ENCODE measurements around the gene PRND. TPM values are rescaled to one million over a fixed set of nuclear protein-coding genes. Genes with fewer than 3 reads are reported as not detected.
"Not testable (repeated sequence)": the region's sequence is repeated elsewhere in the genome, so short reads cannot be mapped to it uniquely, and the experiment has no call there.

Gene PRND
- total RNA-seq, 1 experiment from 2014 or later: not detected

GRCh38 chr20:4772132-4772531 is 50.4 kb downstream of the PRND start:
- Histone ChIP-seq H4K20me1 (ENCODE audit: insufficient read depth) (no peaks in the 10 kb centered on the region), H3K27me3 (ENCODE audit: insufficient read depth, low read depth) (no peaks in the 10 kb centered on the region), H3K9me3 (ENCODE audit: insufficient read depth, low read depth) (no peaks in the 10 kb centered on the region), H3K4me3 (no peak overlapping the region), H3K4me1 (replicated peaks; ENCODE audit: insufficient read depth) (no peaks in the 10 kb centered on the region), H2AFZ (no peak overlapping the region), H3K27ac (no peak overlapping the region), H3K9me2 (ENCODE audit: insufficient read depth) (no peaks in the 10 kb centered on the region), H3F3A (ENCODE audit: insufficient read depth, low read depth) (no peaks in the 10 kb centered on the region), H3K36me3 (ENCODE audit: low read depth) (no peaks in the 10 kb centered on the region), H3K79me2 (ENCODE audit: low read depth) (no peaks in the 10 kb centered on the region), H3K4me2 (no peak overlapping the region)
- BruUV-seq (replicated peaks): no TSS peak
- CTCF ChIA-PET: no interaction called here
- DNase-seq: no peak
- intact Hi-C loops (cut with micrococcal nuclease; ENCODE audit: unreplicated experiment): no loop called here
- no peak for TF ChIP-seq CTCF (conservative IDR thresholded peaks at IDR 0.05)
- TF ChIP-seq EZH2 (IDR thresholded peaks at IDR 0.05; ENCODE audit: low read depth): no peak
- POLR2A ChIA-PET (ENCODE audit: unreplicated experiment): no interaction called here

- intact Hi-C loops (cut with micrococcal nuclease; ENCODE audit: unreplicated experiment); H3K27ac ChIP-seq; BruUV-seq (replicated peaks); H3K4me1 ChIP-seq (replicated peaks; ENCODE audit: insufficient read depth); CTCF ChIA-PET; DNase-seq; H3F3A ChIP-seq (ENCODE audit: insufficient read depth, low read depth); H3K27me3 ChIP-seq (ENCODE audit: insufficient read depth, low read depth); H3K4me3 ChIP-seq; H3K9me3 ChIP-seq (ENCODE audit: insufficient read depth, low read depth); H3K4me2 ChIP-seq; H3K79me2 ChIP-seq (ENCODE audit: low read depth); H3K9me2 ChIP-seq (ENCODE audit: insufficient read depth); H3K36me3 ChIP-seq (ENCODE audit: low read depth); H4K20me1 ChIP-seq (ENCODE audit: insufficient read depth); H2AFZ ChIP-seq: not testable (repeated sequence)
- POLR2A ChIA-PET (ENCODE audit: unreplicated experiment): interaction anchor here (0.7 kb wide), 1 partner anchor 112 kb away, joined by 6 read pairs; no protein-coding TSS in a partner anchor
Measured at GRCh38 chr20:4773014-4773413, 51.3 kb downstream of the PRND start.

- H2AFZ ChIP-seq: no peak overlapping the region
- no peaks in the 10 kb centered on the region for H3K36me3 ChIP-seq (ENCODE audit: low read depth)
- POLR2A ChIA-PET (ENCODE audit: unreplicated experiment): no interaction called here
- no peaks in the 10 kb centered on the region for H4K20me1 ChIP-seq (ENCODE audit: insufficient read depth)
- intact Hi-C loops (cut with micrococcal nuclease; ENCODE audit: unreplicated experiment): no loop called here
- CTCF ChIA-PET: no interaction called here
- no peaks in the 10 kb centered on the region for H3K4me1 ChIP-seq (replicated peaks; ENCODE audit: insufficient read depth)
- no peak overlapping the region for H3K4me2 ChIP-seq
- no peaks in the 10 kb centered on the region for H3K9me2 ChIP-seq (ENCODE audit: insufficient read depth)
- no peaks in the 10 kb centered on the region for H3K79me2 ChIP-seq (ENCODE audit: low read depth)
- TF ChIP-seq CTCF (conservative IDR thresholded peaks at IDR 0.05) (no peak), EZH2 (IDR thresholded peaks at IDR 0.05; ENCODE audit: low read depth) (no peak)
- H3K27me3 ChIP-seq (ENCODE audit: insufficient read depth, low read depth): no peaks in the 10 kb centered on the region
- no TSS peak for BruUV-seq (replicated peaks)
- DNase-seq: no peak
- no peaks in the 10 kb centered on the region for H3K9me3 ChIP-seq (ENCODE audit: insufficient read depth, low read depth)
- H3F3A ChIP-seq (ENCODE audit: insufficient read depth, low read depth): no peaks in the 10 kb centered on the region
- H3K4me3 ChIP-seq: no peak overlapping the region
- H3K27ac ChIP-seq: no peak overlapping the region
Measured at GRCh38 chr20:4773736-4774135, 52.0 kb downstream of the PRND start.

- Histone ChIP-seq H4K20me1 (ENCODE audit: insufficient read depth) (no peaks in the 10 kb centered on the region), H3K4me2 (no peak overlapping the region), H3K9me2 (ENCODE audit: insufficient read depth) (no peaks in the 10 kb centered on the region), H3K4me1 (replicated peaks; ENCODE audit: insufficient read depth) (no peaks in the 10 kb centered on the region), H3K36me3 (ENCODE audit: low read depth) (no peaks in the 10 kb centered on the region), H3K27me3 (ENCODE audit: insufficient read depth, low read depth) (no peaks in the 10 kb centered on the region), H3K4me3 (no peak overlapping the region), H3K79me2 (ENCODE audit: low read depth) (no peaks in the 10 kb centered on the region), H2AFZ (no peak overlapping the region), H3K27ac (no peak overlapping the region), H3F3A (ENCODE audit: insufficient read depth, low read depth) (no peaks in the 10 kb centered on the region), H3K9me3 (ENCODE audit: insufficient read depth, low read depth) (no peaks in the 10 kb centered on the region)
- ChIA-PET CTCF (no interaction called here), POLR2A (ENCODE audit: unreplicated experiment) (no interaction called here)
- TF ChIP-seq CTCF (conservative IDR thresholded peaks at IDR 0.05) (no peak), EZH2 (IDR thresholded peaks at IDR 0.05; ENCODE audit: low read depth) (no peak)
- DNase-seq: no peak
- intact Hi-C loops (cut with micrococcal nuclease; ENCODE audit: unreplicated experiment): no loop called here
- BruUV-seq (replicated peaks): no TSS peak
Measured at GRCh38 chr20:4774207-4774606, 52.5 kb downstream of the PRND start.

All from PC-9 (cell line).